ENCODE data around the gene TBC1D22B.

The TBC1D22B gene

DNA sequence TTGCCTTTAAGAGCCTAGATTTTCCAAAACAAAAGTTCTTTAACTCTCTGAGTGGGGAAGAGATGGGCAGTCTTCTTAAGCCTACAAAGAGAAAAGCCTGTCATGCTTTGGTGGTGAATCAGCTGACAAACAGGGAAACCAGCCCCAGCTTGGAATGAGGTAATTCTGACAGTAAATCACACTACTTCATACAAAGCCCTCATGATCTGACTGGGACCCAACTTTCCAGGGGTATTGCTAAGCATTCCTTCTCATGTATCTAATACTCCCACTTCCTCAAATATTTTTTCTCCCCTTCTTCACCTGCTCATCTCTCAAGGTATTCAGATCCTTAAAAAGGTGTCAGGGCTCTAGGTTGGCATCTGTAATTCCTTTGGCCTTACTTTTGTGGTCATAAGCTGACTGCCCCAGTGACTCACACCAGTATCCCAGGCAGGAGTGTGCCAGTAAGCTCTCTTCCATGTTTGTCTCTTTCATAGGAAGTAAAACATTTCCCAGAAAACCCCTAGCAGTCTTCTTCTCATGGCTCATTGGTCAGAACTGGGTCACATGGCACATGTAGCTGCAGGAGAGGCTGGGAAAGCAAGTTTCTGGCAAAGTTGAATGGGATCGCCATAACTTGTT, 15.0 kb upstream of the TBC1D22B start:
- Histone ChIP-seq H3K4me1 (ENCODE audit: control insufficient read depth, insufficient read depth, low read length) (peaks cover 29% of the 10 kb centered on the region), H3K36me3 (ENCODE audit: control insufficient read depth, insufficient read depth, low read length) (no peaks in the 10 kb centered on the region), H3K9me3 (ENCODE audit: control insufficient read depth, low read length) (no peaks in the 10 kb centered on the region), H3K4me3 (ENCODE audit: low read length) (no peak overlapping the region), H3K27me3 (ENCODE audit: control insufficient read depth, insufficient read depth, low read length) (no peaks in the 10 kb centered on the region), H3K9ac (ENCODE audit: low read length) (no peak overlapping the region)

- H3K9me3 ChIP-seq (ENCODE audit: control insufficient read depth, low read length): no peaks in the 10 kb centered on the region
- H3K36me3 ChIP-seq (ENCODE audit: control insufficient read depth, insufficient read depth, low read length): no peaks in the 10 kb centered on the region
- no peaks in the 10 kb centered on the region for H3K27me3 ChIP-seq (ENCODE audit: control insufficient read depth, insufficient read depth, low read length)
- no peak overlapping the region for H3K4me3 ChIP-seq (ENCODE audit: low read length)
- H3K9ac ChIP-seq (ENCODE audit: low read length): no peak overlapping the region
- peaks cover 29% of the 10 kb centered on the region for H3K4me1 ChIP-seq (ENCODE audit: control insufficient read depth, insufficient read depth, low read length)
Observed at GRCh38 chr6:37243131-37243815, 14.3 kb upstream of the TBC1D22B start.

GRCh38 chr6:37243816-37244370, 13.7 kb upstream of the TBC1D22B start:
- no peaks in the 10 kb centered on the region for H3K9me3 ChIP-seq (ENCODE audit: control insufficient read depth, low read length)
- no peaks in the 10 kb centered on the region for H3K36me3 ChIP-seq (ENCODE audit: control insufficient read depth, insufficient read depth, low read length)
- H3K4me3 ChIP-seq (ENCODE audit: low read length): no peak overlapping the region
- no peaks in the 10 kb centered on the region for H3K27me3 ChIP-seq (ENCODE audit: control insufficient read depth, insufficient read depth, low read length)
- peaks cover 29% of the 10 kb centered on the region for H3K4me1 ChIP-seq (ENCODE audit: control insufficient read depth, insufficient read depth, low read length)
- H3K9ac ChIP-seq (ENCODE audit: low read length): no peak overlapping the region

DNA sequence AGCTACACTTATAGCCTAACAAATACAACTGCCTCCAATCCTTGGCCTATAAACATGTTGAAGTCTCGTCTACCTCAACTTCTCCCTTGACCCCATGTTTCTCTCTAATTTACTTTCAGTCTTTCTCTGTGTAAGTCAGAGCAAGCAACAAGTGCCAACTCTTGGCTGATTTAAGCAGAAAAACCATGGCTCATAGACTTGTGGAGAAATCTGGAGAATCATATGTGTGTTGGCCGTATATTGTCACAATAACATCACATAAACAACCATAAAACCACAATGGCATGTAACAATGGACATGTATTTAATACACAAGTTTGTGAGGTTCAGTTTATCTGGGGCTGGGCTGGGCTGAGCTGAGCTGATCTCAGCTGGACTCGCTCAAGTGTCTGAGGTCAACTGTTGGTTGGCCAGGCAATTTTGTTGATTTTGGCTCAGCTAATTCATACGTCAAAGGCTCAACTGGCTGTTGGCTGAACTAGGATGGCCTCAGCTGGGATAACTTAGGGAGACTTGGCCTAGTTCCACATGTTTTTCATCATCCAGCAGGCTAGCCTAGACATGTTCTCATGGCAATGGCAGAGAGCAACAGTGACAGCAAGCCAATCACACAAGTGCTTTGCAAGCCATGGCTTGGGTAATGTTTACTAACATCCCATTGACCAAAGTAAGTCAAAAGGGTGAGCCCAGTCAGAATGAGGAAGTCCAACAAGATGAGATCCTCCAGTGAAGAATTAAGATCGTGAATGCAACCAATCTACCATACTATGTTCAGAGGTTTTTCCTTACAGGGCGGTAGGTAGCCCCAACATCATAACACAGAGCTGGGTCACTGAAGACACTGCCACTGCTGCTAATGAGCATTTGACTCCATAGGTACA, 12.9 kb upstream of the TBC1D22B start:
- Histone ChIP-seq H3K9ac (ENCODE audit: low read length) (no peak overlapping the region), H3K9me3 (ENCODE audit: control insufficient read depth, low read length) (no peaks in the 10 kb centered on the region), H3K4me3 (ENCODE audit: low read length) (no peak overlapping the region), H3K4me1 (ENCODE audit: control insufficient read depth, insufficient read depth, low read length) (peaks cover 27% of the 10 kb centered on the region), H3K36me3 (ENCODE audit: control insufficient read depth, insufficient read depth, low read length) (no peaks in the 10 kb centered on the region), H3K27me3 (ENCODE audit: control insufficient read depth, insufficient read depth, low read length) (no peaks in the 10 kb centered on the region)

GRCh38 chr6:37251211-37251780, 6.3 kb upstream of the TBC1D22B start:
- H3K36me3 ChIP-seq (ENCODE audit: control insufficient read depth, insufficient read depth, low read length): no peaks in the 10 kb centered on the region
- no peaks in the 10 kb centered on the region for H3K4me1 ChIP-seq (ENCODE audit: control insufficient read depth, insufficient read depth, low read length)
- no peak overlapping the region for H3K9ac ChIP-seq (ENCODE audit: low read length)
- H3K4me3 ChIP-seq (ENCODE audit: low read length): no peak overlapping the region
- no peaks in the 10 kb centered on the region for H3K9me3 ChIP-seq (ENCODE audit: control insufficient read depth, low read length)
- no peaks in the 10 kb centered on the region for H3K27me3 ChIP-seq (ENCODE audit: control insufficient read depth, insufficient read depth, low read length)

DNA sequence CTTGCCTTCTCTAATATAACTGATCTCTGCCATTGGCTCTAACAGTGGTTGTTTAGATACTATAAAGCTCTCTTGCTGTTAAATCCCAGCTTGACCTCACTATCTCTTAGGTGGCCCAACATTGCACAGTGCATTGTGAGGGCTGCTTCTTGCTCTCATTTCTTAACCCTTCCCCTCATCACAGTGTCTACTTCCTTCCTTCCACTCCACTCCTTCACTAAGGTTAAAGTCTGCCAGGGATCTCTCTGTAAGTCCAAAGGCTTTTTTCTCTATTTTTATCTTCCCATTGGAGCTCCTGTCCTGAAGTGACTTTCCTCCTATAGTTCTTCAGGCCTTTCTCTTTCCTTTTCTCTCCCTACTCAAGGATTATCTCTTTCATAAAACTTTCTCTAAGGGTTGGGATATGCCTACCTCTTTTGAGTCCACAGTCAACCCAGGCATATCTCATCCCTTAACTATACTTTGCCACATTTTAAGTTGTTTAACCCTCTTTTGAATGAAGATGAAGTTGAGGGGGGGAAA, 4.0 kb upstream of the TBC1D22B start:
- H3K9me3 ChIP-seq (ENCODE audit: control insufficient read depth, low read length): no peaks in the 10 kb centered on the region
- H3K9ac ChIP-seq (ENCODE audit: low read length): no peak overlapping the region
- peaks cover 2% of the 10 kb centered on the region for H3K4me1 ChIP-seq (ENCODE audit: control insufficient read depth, insufficient read depth, low read length)
- no peak overlapping the region for H3K4me3 ChIP-seq (ENCODE audit: low read length)
- no peaks in the 10 kb centered on the region for H3K36me3 ChIP-seq (ENCODE audit: control insufficient read depth, insufficient read depth, low read length)
- no peaks in the 10 kb centered on the region for H3K27me3 ChIP-seq (ENCODE audit: control insufficient read depth, insufficient read depth, low read length)

GRCh38 chr6:37254881-37255280, 2.7 kb upstream of the TBC1D22B start:
- Histone ChIP-seq H3K9ac (ENCODE audit: low read length) (no peak overlapping the region), H3K9me3 (ENCODE audit: control insufficient read depth, low read length) (no peaks in the 10 kb centered on the region), H3K36me3 (ENCODE audit: control insufficient read depth, insufficient read depth, low read length) (no peaks in the 10 kb centered on the region), H3K4me3 (ENCODE audit: low read length) (no peak overlapping the region), H3K27me3 (ENCODE audit: control insufficient read depth, insufficient read depth, low read length) (no peaks in the 10 kb centered on the region), H3K4me1 (ENCODE audit: control insufficient read depth, insufficient read depth, low read length) (peaks cover 11% of the 10 kb centered on the region)

- H3K4me3 ChIP-seq (ENCODE audit: low read length): no peak overlapping the region
- H3K27me3 ChIP-seq (ENCODE audit: control insufficient read depth, insufficient read depth, low read length): no peaks in the 10 kb centered on the region
- no peaks in the 10 kb centered on the region for H3K36me3 ChIP-seq (ENCODE audit: control insufficient read depth, insufficient read depth, low read length)
- peak overlapping the region; percentile 100 for H3K9ac ChIP-seq (ENCODE audit: low read length)
- no peaks in the 10 kb centered on the region for H3K9me3 ChIP-seq (ENCODE audit: control insufficient read depth, low read length)
- peaks cover 11% of the 10 kb centered on the region for H3K4me1 ChIP-seq (ENCODE audit: control insufficient read depth, insufficient read depth, low read length)
Observed at GRCh38 chr6:37256692-37257319, 766 bp upstream of the TBC1D22B start.

- peak overlapping the region; percentile 100 for H3K9ac ChIP-seq (ENCODE audit: low read length)
- H3K27me3 ChIP-seq (ENCODE audit: control insufficient read depth, insufficient read depth, low read length): no peaks in the 10 kb centered on the region
- peaks cover 13% of the 10 kb centered on the region for H3K4me1 ChIP-seq (ENCODE audit: control insufficient read depth, insufficient read depth, low read length)
- H3K36me3 ChIP-seq (ENCODE audit: control insufficient read depth, insufficient read depth, low read length): no peaks in the 10 kb centered on the region
- no peak overlapping the region for H3K4me3 ChIP-seq (ENCODE audit: low read length)
- no peaks in the 10 kb centered on the region for H3K9me3 ChIP-seq (ENCODE audit: control insufficient read depth, low read length)
Observed at GRCh38 chr6:37257320-37257633, 295 bp upstream of the TBC1D22B start.

DNA sequence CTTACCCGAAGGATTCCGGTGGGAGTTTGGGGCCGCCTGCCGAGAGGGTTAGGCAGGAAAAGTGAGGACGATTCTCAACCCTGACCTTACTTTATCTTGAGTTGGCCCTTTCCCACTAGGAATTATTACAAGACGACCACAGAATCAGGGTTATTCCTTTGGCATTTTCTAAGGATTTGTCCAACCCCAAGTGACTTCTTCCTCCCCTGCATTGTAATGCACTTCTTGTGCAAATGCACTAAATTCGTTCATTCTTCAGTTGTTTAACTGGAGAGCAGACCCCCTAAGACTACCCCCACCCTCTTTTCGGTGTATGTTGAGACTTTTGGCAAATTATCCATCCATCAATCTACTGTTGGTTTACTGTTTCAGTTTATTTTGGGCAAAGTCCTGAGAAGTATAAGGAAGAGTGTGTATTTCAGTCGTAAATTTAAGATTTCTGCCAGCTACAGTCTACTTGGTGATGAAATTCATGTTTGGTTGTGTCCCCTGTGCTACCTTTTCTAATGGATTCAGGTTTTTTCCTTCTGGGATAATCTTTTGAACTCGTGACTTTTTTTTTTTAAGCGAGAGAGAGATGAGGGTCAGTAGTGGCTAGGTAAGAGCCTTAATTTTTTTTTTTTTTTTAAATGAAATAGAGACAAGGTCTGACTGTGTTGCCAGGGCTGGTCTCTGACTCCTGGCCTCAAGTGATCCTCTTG, 983 bp downstream of the TBC1D22B start:
- Histone ChIP-seq H3K9me3 (ENCODE audit: control insufficient read depth, low read length) (no peaks in the 10 kb centered on the region), H3K9ac (ENCODE audit: low read length) (peak overlapping the region; percentile 100), H3K4me1 (ENCODE audit: control insufficient read depth, insufficient read depth, low read length) (peaks cover 23% of the 10 kb centered on the region), H3K27me3 (ENCODE audit: control insufficient read depth, insufficient read depth, low read length) (no peaks in the 10 kb centered on the region), H3K4me3 (ENCODE audit: low read length) (peak overlapping the region; percentile 99), H3K36me3 (ENCODE audit: control insufficient read depth, insufficient read depth, low read length) (no peaks in the 10 kb centered on the region)

DNA sequence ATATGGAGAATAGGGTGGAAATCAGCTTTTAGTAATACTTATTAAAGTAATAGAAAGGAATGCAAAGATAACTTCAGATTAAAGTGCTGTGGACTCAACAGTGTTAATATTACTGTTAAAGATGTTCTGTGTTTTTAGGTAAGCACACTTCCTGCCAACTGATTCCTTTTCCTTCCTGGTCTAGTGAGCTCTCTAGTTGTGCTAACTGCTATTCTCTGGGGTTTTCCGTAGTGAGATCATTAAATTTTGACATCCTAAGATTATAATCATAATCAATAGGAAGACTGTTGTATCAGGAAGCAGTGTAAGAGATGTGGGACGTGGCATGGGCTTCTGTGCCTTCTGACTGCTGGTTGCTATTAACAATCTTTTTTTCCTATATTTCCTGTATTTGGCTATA, 1.6 kb downstream of the TBC1D22B start:
- Histone ChIP-seq H3K36me3 (ENCODE audit: control insufficient read depth, insufficient read depth, low read length) (no peaks in the 10 kb centered on the region), H3K9me3 (ENCODE audit: control insufficient read depth, low read length) (no peaks in the 10 kb centered on the region), H3K9ac (ENCODE audit: low read length) (no peak overlapping the region), H3K4me1 (ENCODE audit: control insufficient read depth, insufficient read depth, low read length) (peaks cover 23% of the 10 kb centered on the region), H3K27me3 (ENCODE audit: control insufficient read depth, insufficient read depth, low read length) (no peaks in the 10 kb centered on the region), H3K4me3 (ENCODE audit: low read length) (no peak overlapping the region)

All from mucosa of stomach (tissue), 1 donor.